Measurements from ENCODE around the gene KRTAP4-9. TPM values are rescaled to one million over a fixed set of nuclear protein-coding genes. Genes with fewer than 3 reads are reported as not detected.

The KRTAP4-9 gene
- total RNA-seq, 1 donor from 2014 or later = not detected

Other genes starting within 250 kb of the KRTAP4-9 start
- gene KRT12, start 238.2 kb upstream of the KRTAP4-9 start, total RNA-seq = not detected
- not detected for gene KRT20, start 220.1 kb upstream of the KRTAP4-9 start, total RNA-seq
- 1.1 TPM for gene KRT23, start 167.7 kb upstream of the KRTAP4-9 start, total RNA-seq
- gene KRT39, start 138.4 kb upstream of the KRTAP4-9 start, total RNA-seq = 0.35 TPM
- not detected for gene KRT40, start 121.1 kb upstream of the KRTAP4-9 start, total RNA-seq
- not detected for gene KRTAP3-3, start 111.2 kb upstream of the KRTAP4-9 start, total RNA-seq
- not detected for gene KRTAP3-2, start 105.5 kb upstream of the KRTAP4-9 start, total RNA-seq
- gene KRTAP3-1, start 96.3 kb upstream of the KRTAP4-9 start, total RNA-seq = not detected
- gene KRTAP1-5, start 78.2 kb upstream of the KRTAP4-9 start, total RNA-seq = not detected
- gene KRTAP1-4, start 75.2 kb upstream of the KRTAP4-9 start, total RNA-seq = not detected
- gene KRTAP1-3, start 70.5 kb upstream of the KRTAP4-9 start, total RNA-seq = not detected
- gene KRTAP1-1, start 63.9 kb upstream of the KRTAP4-9 start, total RNA-seq = not detected
- not detected for gene KRTAP2-1, start 58.1 kb upstream of the KRTAP4-9 start, total RNA-seq
- not detected for gene KRTAP2-2, start 50.2 kb upstream of the KRTAP4-9 start, total RNA-seq
- not detected for gene KRTAP2-3, start 45.3 kb upstream of the KRTAP4-9 start, total RNA-seq
- gene KRTAP2-4, start 39.5 kb upstream of the KRTAP4-9 start, total RNA-seq = not detected
- gene KRTAP4-7, start 21.2 kb upstream of the KRTAP4-9 start, total RNA-seq = not detected
- not detected for gene KRTAP4-8, start 7.2 kb upstream of the KRTAP4-9 start, total RNA-seq
- gene KRTAP4-16, start 3.2 kb upstream of the KRTAP4-9 start, total RNA-seq = not detected
- gene KRTAP4-11, start 13.0 kb downstream of the KRTAP4-9 start, total RNA-seq = not detected
- gene KRTAP4-12, start 18.8 kb downstream of the KRTAP4-9 start, total RNA-seq = not detected
- not detected for gene KRTAP4-6, start 35.2 kb downstream of the KRTAP4-9 start, total RNA-seq
- gene KRTAP4-5, start 44.4 kb downstream of the KRTAP4-9 start, total RNA-seq = not detected
- gene KRTAP4-4, start 55.4 kb downstream of the KRTAP4-9 start, total RNA-seq = not detected
- gene KRTAP4-3, start 62.8 kb downstream of the KRTAP4-9 start, total RNA-seq = not detected
- gene KRTAP4-2, start 72.8 kb downstream of the KRTAP4-9 start, total RNA-seq = not detected
- not detected for gene KRTAP4-1, start 79.5 kb downstream of the KRTAP4-9 start, total RNA-seq
- gene KRTAP9-1, start 84.5 kb downstream of the KRTAP4-9 start, total RNA-seq = not detected
- gene KRTAP9-2, start 121.3 kb downstream of the KRTAP4-9 start, total RNA-seq = not detected
- not detected for gene KRTAP9-3, start 127.1 kb downstream of the KRTAP4-9 start, total RNA-seq
- not detected for gene KRTAP9-8, start 132.6 kb downstream of the KRTAP4-9 start, total RNA-seq
- not detected for gene KRTAP9-4, start 144.3 kb downstream of the KRTAP4-9 start, total RNA-seq
- gene KRTAP9-9, start 150.0 kb downstream of the KRTAP4-9 start, total RNA-seq = not detected
- gene KRTAP9-6, start 160.0 kb downstream of the KRTAP4-9 start, total RNA-seq = not detected
- not detected for gene KRTAP9-7, start 170.3 kb downstream of the KRTAP4-9 start, total RNA-seq
- not detected for gene KRTAP29-1, start 197.5 kb downstream of the KRTAP4-9 start, total RNA-seq
- gene KRTAP16-1, start 203.9 kb downstream of the KRTAP4-9 start, total RNA-seq = not detected
- gene KRTAP17-1, start 210.3 kb downstream of the KRTAP4-9 start, total RNA-seq = not detected
- gene KRT33A, start 245.4 kb downstream of the KRTAP4-9 start, total RNA-seq = not detected